ACHN (cell line): ENCODE measurements around the gene TOP3A.

Experiments used
- DNase-seq: peaks from one replicate; pipeline ENCODE4 v3.0.0-alpha.2; 2015
- in situ Hi-C: cut with HindIII; loops from 2 replicates; pipeline ENCODE4 v1.10.0; 2017; ENCODE audit warnings: low sequenced_read_pairs, low pct_ligation_motif_present, low pct_unique_long_range_greater_than_20kb

Gene TOP3A

DNA sequence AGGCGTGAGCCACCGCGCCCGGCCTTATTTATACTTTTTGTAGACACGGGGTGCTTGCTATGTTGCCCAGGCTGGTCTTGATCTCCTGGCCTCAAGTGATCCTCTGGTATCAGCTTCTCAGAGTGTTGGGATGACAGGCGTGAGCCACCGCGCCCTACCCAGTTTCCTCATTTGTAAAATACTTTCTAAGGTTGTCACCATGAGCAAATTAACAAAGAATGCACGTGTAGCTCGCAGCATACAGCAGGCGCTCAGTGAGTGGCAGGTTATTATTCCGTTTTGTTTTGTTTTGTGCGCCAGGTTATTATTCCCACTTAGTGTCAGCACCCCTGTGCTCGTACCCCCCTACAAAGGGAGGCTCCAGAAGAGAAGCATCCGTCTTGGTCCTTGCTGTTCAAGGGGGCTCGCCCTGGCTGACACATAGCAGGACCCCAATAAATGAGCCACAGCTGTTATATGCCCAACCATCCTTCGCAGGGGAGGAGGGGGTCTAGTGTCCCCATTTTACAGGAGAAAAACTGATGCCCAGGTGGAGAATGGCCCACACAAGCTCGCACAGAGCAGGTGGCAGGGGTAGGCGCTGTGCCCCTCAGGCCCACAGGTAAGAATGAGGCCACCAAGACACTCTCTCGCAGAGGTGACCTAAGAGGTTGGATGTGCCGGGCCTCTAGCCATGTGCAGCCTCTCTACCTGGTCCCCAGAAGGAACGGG is 55.0 kb downstream of the TOP3A start:
- in situ Hi-C loops, result no loop called here
- peak; percentile 56 for DNase-seq

DNA sequence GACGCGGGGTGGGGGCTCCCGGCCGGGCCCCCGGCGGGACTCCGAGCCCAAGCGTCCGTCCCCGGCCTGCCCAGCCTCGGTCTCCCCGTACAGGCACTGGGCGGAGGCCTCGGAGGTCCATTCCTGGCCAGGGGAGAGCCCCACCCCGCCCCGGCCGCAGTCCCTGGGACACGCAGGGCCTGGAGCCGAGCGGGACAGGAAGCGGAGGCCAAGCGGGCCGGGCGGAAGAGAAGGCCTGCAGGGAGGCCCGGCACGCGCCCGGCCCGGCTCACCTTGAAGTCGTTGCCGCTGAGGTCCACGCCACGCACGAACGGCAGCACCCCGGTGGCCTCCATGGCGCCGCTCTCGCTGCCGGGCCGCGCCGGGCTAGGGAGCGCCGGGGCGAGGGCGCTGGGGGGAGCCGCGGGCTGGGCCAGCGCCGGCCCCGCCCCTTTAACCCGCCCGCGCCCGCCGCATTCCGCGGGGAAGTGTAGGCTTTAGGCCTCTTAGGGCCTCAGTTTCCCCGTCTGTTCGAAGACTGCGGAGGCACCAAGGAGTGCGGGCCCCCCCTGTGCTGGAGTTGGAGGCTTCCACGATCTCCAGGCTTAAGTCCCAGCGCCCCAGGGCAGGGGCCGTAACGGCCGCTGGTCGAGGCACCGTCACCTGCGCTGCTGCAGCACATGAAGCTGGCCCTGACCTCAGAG is 56.3 kb downstream of the TOP3A start, which contains the start of gene FLII:
FLII (minus strand) TSS at position 383 of the 683 bp plus-strand sequence; CDS start at position 335, 48 bp downstream.
- DNase-seq, result peak; percentile 61
- in situ Hi-C loops, result no loop called here

DNA sequence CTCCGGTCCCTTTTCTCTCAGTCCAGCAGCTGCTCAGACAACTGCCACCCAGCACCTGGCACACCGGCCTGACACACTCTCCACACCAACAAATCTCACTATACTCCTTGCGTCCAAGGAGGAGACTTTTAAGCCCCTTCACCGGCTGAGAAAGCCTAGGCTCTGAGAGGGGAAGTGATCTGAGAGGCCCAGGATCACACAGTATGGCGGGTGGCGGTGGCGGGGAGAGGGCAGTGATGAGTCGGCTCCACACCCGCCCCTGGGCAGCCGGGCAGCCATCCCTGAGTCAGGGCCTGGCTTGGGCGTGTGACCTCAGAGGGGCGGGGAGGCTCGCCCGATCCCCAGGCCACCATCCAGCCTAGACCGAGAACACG is 56.8 kb downstream of the TOP3A start:
- peak; percentile 91 for DNase-seq

DNA sequence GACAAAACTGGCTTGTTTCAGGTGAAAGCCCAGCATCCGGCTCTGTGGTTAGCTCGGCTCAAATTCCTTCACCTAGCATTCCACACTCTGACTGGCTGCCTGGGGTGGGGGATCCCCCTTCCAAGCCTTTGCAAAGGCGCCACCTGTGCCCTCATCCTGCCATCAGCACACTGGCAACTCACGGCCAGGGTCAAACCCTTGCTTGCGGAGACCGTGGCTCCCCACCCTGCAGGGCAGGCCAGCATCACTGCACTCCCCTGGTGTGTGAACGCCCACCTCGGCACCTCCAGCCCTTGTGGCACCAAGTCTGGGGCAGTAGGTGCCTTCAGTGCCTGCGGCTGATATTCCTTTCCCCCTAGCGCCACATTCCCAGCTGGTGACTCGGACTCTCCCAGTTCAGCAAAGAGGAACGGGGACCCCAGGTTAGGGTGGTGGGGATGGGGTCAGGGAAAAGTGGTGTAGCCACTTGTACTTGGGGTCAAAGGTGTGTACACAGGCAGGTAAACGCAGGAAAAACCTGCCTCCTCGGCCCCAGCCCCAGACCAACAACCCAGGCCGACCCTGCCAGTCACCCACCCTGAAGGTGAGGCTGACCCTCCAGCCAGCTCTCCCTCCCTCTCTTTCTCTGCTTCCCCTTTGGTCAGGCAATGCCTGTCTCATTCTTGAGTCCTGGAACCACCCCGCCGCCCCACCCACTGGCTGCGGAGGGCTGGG is 57.4 kb downstream of the TOP3A start:
- in situ Hi-C loops, result no loop called here
- DNase-seq, result peak; percentile 67

More for the DNA sequence above, 56.8 kb downstream of the TOP3A start:
- in situ Hi-C loops, result no loop called here

DNA sequence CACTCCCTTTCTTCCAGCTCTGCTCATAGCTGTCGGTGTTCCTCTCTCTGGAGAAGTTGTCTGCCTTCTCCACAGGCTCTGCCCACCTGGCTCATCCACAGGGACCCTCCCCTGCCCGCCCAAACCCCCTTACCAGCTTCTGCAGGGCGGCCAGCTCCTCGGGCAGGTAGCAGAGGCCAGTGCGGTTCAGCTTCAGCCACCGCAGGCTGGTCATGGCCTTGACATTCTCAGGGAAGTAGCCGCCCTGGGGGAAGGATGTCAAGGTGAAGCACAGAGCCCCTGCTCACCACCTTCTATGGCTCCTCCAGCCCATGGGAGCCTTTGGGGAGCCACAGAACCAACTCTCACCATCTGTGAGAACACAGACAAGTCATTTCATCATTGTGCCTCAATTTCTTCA is 58.0 kb downstream of the TOP3A start:
- in situ Hi-C loops, result no loop called here
- no peak for DNase-seq

DNA sequence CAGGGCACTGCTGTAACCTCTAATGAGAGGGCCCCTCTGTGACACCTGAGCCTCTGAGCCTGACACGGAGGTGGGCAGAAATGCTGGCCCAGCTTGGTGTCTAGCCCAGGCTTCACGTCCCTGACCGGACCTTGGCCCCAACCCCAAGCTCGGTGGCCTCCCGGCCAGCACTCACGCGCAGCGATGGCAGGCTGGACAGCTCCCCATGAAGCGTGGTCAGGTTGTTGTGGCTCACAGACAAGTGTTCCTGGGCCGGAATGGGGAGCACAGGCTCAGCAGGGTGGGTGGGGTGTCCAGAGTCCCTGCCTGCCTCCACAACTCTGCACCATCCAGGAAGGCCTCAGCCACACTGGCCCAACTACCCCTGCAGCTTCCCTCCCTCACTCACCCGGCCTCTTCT is 58.4 kb downstream of the TOP3A start:
- in situ Hi-C loops, result no loop called here
- DNase-seq, result no peak

DNA sequence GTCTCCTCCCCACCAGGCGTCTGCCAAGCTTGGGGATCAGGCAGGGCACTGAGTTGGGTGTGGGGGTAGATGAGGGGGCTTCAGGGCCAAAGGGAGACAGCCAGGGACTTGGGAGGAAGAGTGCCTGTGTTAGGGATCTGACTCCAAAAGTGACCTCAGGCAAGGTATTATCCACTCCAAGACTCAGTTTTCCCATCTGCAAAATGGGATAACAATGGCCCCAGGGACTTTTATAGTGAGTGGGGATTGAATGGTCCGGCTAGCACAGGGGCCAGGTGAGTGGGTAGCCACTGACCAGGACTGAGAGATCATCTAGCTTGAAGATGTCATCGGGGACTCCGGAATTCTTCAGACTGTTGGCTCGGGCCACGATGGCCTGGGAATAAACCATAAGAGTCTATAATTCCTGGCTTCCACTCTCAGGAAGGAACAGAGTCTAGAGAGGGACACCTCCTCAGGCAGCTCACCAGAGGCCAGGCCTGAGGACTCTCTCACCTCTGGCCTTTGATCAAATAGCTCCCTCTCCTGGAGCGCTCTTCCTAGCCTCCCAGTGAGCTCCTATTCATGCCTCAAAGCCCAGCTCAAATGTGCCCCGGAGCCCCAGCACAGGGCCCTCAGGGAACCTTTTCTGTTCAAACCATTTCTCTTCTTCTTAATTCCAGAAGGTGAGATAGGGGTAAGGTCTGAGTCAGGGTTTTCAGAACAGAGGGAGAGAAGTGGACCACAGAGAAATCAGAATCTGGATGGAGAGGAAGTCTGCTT is 59.7 kb downstream of the TOP3A start:
- in situ Hi-C loops, result no loop called here
- no peak for DNase-seq

DNA sequence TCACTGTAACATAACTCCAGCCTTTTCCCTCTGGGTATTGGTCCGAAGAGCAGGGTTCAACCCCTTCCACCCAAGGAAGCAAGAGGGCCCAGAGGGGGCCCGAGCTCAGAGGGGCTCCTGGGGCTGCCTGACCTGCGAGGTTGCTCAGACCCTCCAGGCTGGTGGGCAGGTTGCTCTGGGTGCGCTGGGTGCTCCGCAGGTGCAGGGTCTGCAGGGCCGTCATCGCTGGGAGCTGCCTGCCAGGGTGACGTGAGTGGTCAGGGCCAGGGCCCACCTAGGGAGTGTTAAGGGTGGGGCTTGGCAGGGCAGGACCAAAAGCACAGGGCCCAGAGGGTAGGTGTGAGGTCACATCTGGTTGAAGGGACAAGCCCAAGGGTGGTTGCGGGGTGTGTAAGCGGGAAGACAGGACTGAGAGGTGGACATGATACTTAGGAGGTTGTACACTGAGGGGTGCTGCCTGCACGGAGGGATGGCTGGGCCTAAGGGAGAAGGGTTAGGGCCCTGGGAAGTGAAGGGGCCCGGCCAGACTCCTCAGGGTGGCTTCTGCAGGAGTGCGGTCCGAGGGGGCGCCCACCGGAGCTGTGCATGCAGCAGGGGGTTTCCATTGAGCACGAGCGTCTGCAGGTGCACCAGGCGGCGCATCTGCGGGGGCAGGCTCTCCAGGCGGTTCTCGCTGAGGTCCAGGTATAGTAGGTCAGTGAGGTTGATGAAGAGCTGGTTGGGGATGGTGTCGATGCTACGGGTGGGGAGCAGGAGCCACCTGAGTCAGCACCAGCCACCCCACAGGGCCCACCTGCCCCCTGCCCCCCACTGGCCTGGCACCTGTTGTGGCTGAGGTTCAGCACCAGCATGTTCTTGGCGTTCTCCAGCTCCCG is 60.6 kb downstream of the TOP3A start:
- in situ Hi-C loops, result no loop called here
- no peak for DNase-seq

DNA sequence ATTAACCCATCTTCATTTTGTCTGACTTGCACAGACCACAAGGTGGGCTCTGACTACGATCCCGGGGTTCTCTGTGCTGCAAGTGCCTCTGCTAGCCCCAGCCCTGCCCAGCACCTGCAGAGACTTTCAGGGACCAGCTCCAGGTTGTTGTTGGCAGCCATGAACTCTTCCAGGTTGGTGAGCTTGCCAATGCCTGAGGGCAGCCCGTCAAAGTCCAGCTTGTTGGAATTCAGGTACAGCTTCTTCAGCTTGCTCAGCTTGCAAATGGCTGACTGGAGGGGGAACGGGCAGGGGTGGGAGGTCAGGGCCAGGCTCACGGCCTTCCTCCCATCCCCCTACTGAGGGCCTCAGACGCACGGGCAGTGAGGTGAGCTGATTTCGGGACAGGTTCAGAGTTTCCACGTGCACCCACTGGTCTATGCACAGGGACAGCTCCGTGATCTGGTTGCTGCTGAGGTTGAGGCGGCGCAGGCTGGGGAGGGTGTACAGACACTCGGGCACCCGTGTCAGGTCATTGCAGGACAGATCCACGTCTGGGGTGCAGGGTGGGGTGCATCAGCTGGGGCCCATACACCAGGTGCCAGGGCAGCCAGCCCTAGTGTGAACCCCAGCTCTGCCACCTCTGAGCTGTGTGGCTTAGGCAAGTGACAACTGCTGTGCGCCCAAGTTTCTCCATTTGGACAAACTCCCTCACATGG is 61.5 kb downstream of the TOP3A start:
- in situ Hi-C loops, result no loop called here
- no peak for DNase-seq

DNA sequence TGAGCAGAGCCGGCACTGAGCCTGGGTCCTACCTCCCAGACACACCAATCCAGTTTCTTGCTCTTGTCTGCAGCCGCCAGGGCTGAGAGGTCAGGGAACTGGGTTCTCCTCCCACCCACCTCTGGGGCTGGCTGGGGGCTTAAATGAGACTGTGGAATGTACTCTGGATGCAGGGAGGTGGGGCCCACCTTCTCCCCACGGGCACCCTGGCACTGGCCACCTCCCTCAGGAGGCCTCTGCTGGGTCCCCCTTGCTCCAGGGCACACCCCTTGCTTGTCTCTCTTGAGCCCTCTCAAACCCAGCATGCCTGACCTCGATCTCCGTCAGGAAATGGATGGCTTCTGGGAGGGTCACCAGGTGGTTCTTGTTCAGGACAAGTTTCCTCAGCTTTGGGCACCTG is 62.6 kb downstream of the TOP3A start:
- no peak for DNase-seq
- in situ Hi-C loops, result no loop called here

DNA sequence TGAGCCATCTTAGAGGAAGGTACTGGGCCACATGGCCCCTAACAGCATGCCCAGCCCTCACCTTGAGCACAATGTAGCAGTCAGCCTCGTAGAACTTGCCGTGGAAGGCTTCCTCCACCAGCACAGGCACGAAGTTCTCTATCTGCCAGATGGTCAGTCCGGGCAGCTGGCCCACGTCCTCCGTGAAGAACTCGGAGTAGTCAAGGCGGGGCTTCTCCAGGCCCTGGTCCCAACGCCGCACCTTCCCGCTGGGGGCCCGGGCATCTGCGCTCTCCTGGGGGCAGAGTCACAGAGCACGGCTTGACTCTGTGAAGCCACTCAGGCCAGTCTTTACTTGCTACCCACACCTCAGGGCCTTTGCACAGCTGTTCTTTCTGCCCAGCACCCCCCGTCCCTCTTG is 63.6 kb downstream of the TOP3A start:
- in situ Hi-C loops, result no loop called here
- no peak for DNase-seq

DNA sequence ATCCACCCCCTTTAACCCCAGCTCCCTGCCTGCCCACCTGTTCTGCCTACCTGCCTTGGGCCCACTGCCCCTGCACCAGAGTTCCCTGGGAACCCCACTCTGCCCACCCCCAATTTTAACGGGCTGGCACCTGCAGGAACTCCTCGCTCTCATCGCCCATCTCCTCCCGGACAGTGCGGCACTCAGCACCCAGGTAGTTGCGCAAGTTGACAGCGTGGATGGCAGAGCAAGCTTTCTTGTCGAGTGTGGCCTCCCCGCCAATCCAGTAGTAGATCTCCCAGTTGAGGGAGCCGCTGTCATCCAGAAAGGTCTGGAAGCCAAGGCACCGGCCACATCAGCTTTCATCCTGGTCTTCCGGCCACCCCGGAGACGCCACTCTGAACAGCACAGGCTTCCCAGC is 64.1 kb downstream of the TOP3A start:
- DNase-seq, result no peak
- in situ Hi-C loops, result no loop called here

DNA sequence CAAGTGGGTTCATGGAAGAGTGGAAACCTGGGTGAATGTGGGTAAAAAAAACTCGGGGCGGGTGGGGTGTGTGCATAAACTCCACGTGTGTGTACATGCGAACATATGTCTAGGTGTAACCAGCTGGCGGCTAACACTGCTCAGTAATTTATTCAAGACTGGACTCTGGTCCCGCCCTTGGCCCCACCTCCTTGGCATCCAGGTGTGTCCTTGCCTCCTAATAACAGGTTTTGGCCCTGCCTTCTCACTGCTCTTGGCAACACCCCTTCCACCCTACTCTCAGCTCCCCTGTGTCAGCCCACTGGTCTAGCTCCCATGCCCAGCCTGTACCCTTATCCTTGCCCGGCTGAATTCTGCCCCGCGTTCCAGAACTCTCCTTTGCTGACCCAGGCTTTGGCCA is 64.5 kb downstream of the TOP3A start:
- in situ Hi-C loops, result no loop called here
- no peak for DNase-seq

DNA sequence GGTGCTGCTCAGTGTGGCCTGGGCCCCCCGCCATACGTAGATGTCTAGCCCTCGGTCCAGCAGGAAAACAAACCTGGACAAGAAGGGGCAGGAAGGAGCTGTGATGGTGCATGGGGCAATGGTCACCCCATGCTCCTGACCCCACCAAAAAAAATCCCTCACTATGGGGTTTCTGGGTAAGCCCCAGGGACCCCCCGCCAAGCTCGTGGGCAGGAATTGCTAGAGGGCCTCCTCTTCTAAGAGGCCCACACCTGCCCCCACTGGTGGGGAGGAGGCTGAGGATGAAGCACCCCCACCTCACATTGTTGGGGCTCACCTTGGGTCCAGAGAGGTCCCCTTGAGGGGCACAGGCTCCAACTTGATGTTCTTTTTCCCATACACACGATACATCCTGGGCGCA is 66.0 kb downstream of the TOP3A start:
- in situ Hi-C loops, result no loop called here
- no peak for DNase-seq

DNA sequence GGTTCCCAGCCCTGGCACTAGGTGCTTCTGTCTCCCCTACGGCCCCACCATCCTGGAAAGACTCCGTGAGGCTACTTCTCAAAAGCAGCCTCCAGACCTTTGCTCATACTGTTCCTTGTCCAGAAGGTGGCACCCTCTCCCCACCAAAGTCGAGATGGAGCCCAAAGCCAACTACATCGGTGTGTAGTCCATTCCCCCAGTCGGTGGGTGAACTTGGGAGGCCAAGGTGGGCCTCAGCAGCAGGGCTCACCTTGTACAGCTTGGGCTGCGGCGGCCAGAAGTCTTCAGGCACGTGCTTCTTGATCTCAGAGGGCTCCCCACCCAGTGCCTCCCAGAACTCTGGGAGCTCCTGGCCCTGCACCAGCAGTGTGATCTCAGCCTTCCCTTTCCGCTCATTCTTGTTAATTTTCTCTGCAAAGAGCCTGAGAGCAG is 66.5 kb downstream of the TOP3A start:
- in situ Hi-C loops, result no loop called here
- DNase-seq, result peak; percentile 74

DNA sequence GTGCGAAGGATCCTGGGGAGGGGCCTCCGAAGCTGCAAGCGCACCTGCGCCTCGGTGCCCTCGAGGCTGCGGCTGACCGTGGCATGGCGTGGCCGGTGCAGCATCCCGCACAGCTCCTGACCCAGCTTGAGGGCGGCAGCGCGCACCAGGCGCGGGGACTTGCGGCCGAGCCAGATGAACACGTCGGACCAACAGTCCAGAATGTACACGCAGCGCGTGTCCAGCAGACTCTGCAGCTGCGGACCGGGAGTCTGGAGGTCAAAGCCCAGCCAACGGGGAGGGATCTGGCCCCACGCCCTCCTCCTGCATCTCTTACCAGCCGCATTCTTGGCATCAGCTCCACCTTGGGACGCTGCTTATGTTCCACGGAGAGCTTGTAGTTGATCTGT is 67.2 kb downstream of the TOP3A start:
- in situ Hi-C loops, result no loop called here
- no peak for DNase-seq

DNA sequence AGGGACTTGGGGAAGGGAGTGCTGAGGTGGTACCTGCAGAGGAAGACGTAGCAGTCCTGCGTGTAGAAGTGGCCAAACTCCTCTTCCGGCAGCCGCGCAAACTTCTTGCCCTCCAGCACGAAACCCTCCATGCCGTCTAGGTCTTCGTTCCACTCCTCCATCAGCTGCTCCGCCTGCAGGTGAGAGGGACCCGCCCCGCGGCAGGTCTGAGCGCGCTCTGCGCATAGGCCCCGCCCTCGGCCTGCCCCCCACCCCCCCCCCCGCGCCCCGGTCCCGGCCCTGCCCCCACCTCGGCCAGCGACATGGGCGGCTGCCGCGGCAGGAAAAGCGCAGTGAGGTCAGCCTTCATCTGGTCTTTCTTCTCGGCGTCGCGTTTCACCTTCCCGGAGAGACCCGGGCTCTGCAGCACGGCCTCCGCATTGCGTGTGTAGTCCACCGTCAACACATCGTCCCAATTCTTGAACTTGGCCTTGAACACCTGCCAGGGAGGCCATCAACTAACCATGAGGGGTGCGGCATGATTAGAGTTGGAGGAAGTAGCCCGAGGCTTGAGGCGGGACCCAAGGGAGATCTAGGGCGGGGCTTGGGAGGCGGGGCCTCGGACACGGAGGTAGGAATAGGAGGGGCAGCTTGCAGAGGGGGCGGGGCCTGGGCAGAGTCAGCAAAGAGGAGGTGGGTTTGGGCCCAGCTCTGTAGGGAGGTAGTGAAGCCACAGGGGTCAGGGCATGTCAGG is 67.7 kb downstream of the TOP3A start:
- DNase-seq, result peak; percentile 18
- in situ Hi-C loops, result no loop called here
